ENCODE results near the gene RAB7A. TPM values are rescaled to one million over a fixed set of nuclear protein-coding genes. Genes with fewer than 3 reads are reported as not detected.

Gene RAB7A
- total RNA-seq, 1 donor from 2014 or later: 319 TPM

DNA sequence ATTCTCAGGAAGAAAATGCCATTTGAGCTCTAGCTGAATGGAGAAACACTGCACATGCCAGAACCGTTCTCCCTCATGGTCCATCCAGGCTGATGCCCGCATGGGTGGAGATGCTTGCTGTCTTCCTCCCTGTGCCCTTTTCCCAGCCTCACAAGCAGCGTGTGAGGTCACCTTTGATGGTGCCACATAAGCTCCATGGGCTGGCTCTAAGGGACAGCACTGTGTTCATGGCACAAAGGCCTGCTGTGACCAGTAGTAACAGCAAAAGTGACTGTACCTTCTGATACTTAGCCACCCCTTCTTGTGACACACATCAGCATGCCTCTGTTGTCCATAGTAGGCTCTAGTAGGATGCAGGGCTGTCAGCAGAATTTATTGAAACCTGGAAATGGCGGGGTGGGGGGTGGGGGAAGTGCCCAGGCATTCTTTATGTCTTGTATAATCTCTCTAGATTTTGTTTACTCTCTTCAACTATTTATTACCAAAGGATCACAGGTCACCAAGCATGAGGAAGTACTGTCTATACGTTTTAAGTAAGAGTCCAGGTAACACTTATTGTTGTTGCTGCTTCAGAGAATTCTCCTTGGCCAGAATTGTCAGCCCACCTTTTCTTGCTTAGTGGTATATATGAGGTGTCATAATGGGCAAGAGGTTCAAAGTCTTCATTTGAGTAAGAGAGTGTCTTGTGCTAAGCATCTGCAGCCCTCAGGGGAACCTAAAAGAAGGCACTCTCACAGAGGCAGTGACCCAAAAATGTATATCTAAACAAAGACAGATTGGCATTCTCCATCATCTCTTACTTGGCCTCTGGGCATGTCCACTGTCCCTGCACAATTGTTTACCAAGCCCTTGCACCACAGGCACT lies 56.5 kb downstream of the RAB7A start:
- peaks cover 99% of the 10 kb centered on the region for H4K20me1 ChIP-seq (ENCODE audit: insufficient read depth, low read length)
- FAIRE-seq (no peak), DNase-seq (ENCODE audit: low read depth) (no peak)
- H3K79me2 ChIP-seq (ENCODE audit: insufficient read depth, low read length): peaks cover 99% of the 10 kb centered on the region
- no peaks in the 10 kb centered on the region for H3K27me3 Mint-ChIP-seq (ENCODE audit: low read depth, unreplicated experiment)
- H2AFZ ChIP-seq (ENCODE audit: low read depth, low read length): no peak overlapping the region
- H3K9me3 Mint-ChIP-seq (ENCODE audit: unreplicated experiment): no peaks in the 10 kb centered on the region
- H3K9me3 ChIP-seq (ENCODE audit: insufficient read depth, low read depth, low read length): no peaks in the 10 kb centered on the region
- H3K4me2 ChIP-seq (ENCODE audit: low read length): no peak overlapping the region
- no peak overlapping the region for H3K27ac Mint-ChIP-seq (ENCODE audit: unreplicated experiment)
- H3K4me3 ChIP-seq (ENCODE audit: insufficient read depth, low read depth, low read length): no peak overlapping the region
- H3K27me3 ChIP-seq (ENCODE audit: insufficient read depth, low read length): no peaks in the 10 kb centered on the region
- H3K27ac ChIP-seq (ENCODE audit: low read depth, low read length): no peak overlapping the region
- TF ChIP-seq, protein P1, sequence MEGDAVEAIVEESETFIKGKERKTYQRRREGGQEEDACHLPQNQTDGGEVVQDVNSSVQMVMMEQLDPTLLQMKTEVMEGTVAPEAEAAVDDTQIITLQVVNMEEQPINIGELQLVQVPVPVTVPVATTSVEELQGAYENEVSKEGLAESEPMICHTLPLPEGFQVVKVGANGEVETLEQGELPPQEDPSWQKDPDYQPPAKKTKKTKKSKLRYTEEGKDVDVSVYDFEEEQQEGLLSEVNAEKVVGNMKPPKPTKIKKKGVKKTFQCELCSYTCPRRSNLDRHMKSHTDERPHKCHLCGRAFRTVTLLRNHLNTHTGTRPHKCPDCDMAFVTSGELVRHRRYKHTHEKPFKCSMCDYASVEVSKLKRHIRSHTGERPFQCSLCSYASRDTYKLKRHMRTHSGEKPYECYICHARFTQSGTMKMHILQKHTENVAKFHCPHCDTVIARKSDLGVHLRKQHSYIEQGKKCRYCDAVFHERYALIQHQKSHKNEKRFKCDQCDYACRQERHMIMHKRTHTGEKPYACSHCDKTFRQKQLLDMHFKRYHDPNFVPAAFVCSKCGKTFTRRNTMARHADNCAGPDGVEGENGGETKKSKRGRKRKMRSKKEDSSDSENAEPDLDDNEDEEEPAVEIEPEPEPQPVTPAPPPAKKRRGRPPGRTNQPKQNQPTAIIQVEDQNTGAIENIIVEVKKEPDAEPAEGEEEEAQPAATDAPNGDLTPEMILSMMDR (IDR thresholded peaks at IDR 0.05; ENCODE audit: insufficient read depth, low read depth, low read length): no peak
- TF ChIP-seq EZH2 (IDR thresholded peaks at IDR 0.05; ENCODE audit: insufficient read depth, low read length): no peak
- peaks cover 2% of the 10 kb centered on the region for H3K36me3 Mint-ChIP-seq (ENCODE audit: low read depth, unreplicated experiment)
- H3K9ac ChIP-seq (ENCODE audit: low read length): no peak overlapping the region
- H3K4me3 Mint-ChIP-seq (ENCODE audit: unreplicated experiment): no peak overlapping the region
- no peaks in the 10 kb centered on the region for H3K36me3 ChIP-seq (ENCODE audit: insufficient read depth, low read length)
- peaks cover 14% of the 10 kb centered on the region for H3K4me1 ChIP-seq (ENCODE audit: insufficient read depth, low read length)
- peaks cover 57% of the 10 kb centered on the region for H3K4me1 Mint-ChIP-seq (ENCODE audit: low read depth, unreplicated experiment)

DNA sequence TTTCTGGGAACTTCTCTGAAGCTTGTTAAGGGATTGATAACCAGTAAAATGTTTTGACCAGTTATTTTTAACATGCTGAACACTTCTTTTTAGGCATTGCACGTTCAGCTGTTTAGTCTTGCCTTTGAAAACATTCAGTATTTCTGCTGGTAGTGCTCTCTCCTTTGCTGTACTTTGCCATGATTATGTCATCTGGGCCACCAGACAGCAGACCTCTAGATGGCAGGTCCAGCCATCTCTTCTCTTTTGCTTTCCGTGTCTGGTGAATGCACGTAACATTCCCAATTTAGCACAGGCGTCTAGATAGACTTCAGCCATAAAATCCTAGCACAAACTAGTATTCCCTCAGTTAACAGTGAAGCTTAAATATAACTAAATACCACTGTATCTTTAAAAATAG lies 57.8 kb downstream of the RAB7A start:
- Histone ChIP-seq H3K4me2 (ENCODE audit: low read length) (no peak overlapping the region), H2AFZ (ENCODE audit: low read depth, low read length) (no peak overlapping the region), H3K36me3 (ENCODE audit: insufficient read depth, low read length) (no peaks in the 10 kb centered on the region), H3K79me2 (ENCODE audit: insufficient read depth, low read length) (peaks cover 99% of the 10 kb centered on the region), H4K20me1 (ENCODE audit: insufficient read depth, low read length) (peaks cover 99% of the 10 kb centered on the region), H3K27ac (ENCODE audit: low read depth, low read length) (no peak overlapping the region), H3K4me3 (ENCODE audit: insufficient read depth, low read depth, low read length) (no peak overlapping the region), H3K4me1 (ENCODE audit: insufficient read depth, low read length) (peaks cover 21% of the 10 kb centered on the region), H3K9ac (ENCODE audit: low read length) (no peak overlapping the region), H3K27me3 (ENCODE audit: insufficient read depth, low read length) (no peaks in the 10 kb centered on the region), H3K9me3 (ENCODE audit: insufficient read depth, low read depth, low read length) (no peaks in the 10 kb centered on the region)
- Mint-ChIP-seq H3K27me3 (ENCODE audit: low read depth, unreplicated experiment) (no peaks in the 10 kb centered on the region), H3K4me1 (ENCODE audit: low read depth, unreplicated experiment) (peaks cover 60% of the 10 kb centered on the region), H3K36me3 (ENCODE audit: low read depth, unreplicated experiment) (peaks cover 2% of the 10 kb centered on the region), H3K9me3 (ENCODE audit: unreplicated experiment) (no peaks in the 10 kb centered on the region), H3K27ac (ENCODE audit: unreplicated experiment) (peak overlapping the region; percentile 2), H3K4me3 (ENCODE audit: unreplicated experiment) (peak overlapping the region; percentile 6)
- FAIRE-seq (no peak), DNase-seq (ENCODE audit: low read depth) (no peak)
- no peak for TF ChIP-seq EZH2 (IDR thresholded peaks at IDR 0.05; ENCODE audit: insufficient read depth, low read length)
- TF ChIP-seq, protein P1 (IDR thresholded peaks at IDR 0.05; ENCODE audit: insufficient read depth, low read depth, low read length): no peak

DNA sequence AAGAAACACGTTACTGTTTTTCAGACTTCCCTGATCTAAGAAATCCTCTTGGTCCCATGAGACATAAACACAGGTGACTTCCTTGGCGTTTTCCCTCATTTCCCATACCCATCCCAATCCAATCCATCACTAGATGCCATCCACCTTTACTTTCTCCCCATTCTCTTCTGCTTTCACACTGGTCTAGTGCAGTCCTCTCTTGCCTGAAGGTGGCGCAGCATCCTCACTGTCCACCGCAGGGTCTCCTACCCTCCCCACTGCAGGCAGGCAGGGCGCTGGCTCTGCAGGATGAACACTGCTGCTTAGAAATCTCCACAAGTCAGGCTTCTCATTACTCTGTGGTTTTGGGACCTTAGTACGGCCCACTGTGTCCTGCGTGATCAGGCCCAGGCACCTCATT lies 58.2 kb downstream of the RAB7A start:
- Mint-ChIP-seq H3K9me3 (ENCODE audit: unreplicated experiment) (no peaks in the 10 kb centered on the region), H3K27me3 (ENCODE audit: low read depth, unreplicated experiment) (no peaks in the 10 kb centered on the region), H3K36me3 (ENCODE audit: low read depth, unreplicated experiment) (peaks cover 2% of the 10 kb centered on the region), H3K4me3 (ENCODE audit: unreplicated experiment) (peak overlapping the region; percentile 6), H3K27ac (ENCODE audit: unreplicated experiment) (peak overlapping the region; percentile 64), H3K4me1 (ENCODE audit: low read depth, unreplicated experiment) (peaks cover 60% of the 10 kb centered on the region)
- Histone ChIP-seq H3K9ac (ENCODE audit: low read length) (no peak overlapping the region), H3K27ac (ENCODE audit: low read depth, low read length) (no peak overlapping the region), H3K9me3 (ENCODE audit: insufficient read depth, low read depth, low read length) (no peaks in the 10 kb centered on the region), H2AFZ (ENCODE audit: low read depth, low read length) (no peak overlapping the region), H3K27me3 (ENCODE audit: insufficient read depth, low read length) (no peaks in the 10 kb centered on the region), H3K36me3 (ENCODE audit: insufficient read depth, low read length) (no peaks in the 10 kb centered on the region), H3K4me2 (ENCODE audit: low read length) (no peak overlapping the region), H3K79me2 (ENCODE audit: insufficient read depth, low read length) (peaks cover 99% of the 10 kb centered on the region), H3K4me1 (ENCODE audit: insufficient read depth, low read length) (peaks cover 21% of the 10 kb centered on the region), H3K4me3 (ENCODE audit: insufficient read depth, low read depth, low read length) (no peak overlapping the region), H4K20me1 (ENCODE audit: insufficient read depth, low read length) (peaks cover 99% of the 10 kb centered on the region)
- FAIRE-seq (no peak), DNase-seq (ENCODE audit: low read depth) (no peak)
- TF ChIP-seq, protein P1 (IDR thresholded peaks at IDR 0.05; ENCODE audit: insufficient read depth, low read depth, low read length): peak; percentile 40
- TF ChIP-seq EZH2 (IDR thresholded peaks at IDR 0.05; ENCODE audit: insufficient read depth, low read length): no peak

Data from astrocyte (in vitro differentiated cells and primary cell).